ENCODE results near the gene FCN1.

GRCh38 chr9:134912126-134912840 lies 5.4 kb downstream of the FCN1 start:
- no peak for TF ChIP-seq EZH2 (optimal IDR thresholded peaks at IDR 0.05; ENCODE audit: low read depth, low read length)
- TF ChIP-seq EZH2phosphoT487 (IDR thresholded peaks at IDR 0.05; ENCODE audit: low read length), result no peak
